ENCODE measurements around the gene KHDRBS2. TPM values are rescaled to one million over a fixed set of nuclear protein-coding genes. Genes with fewer than 3 reads are reported as not detected.

KHDRBS2 gene
- total RNA-seq, 1 experiment from 2014 or later, result not detected

GRCh38 chr6:61949971-61950370 lies 336.1 kb downstream of the KHDRBS2 start:
- Mint-ChIP-seq H3K27ac (ENCODE audit: low read depth, unreplicated experiment) (no peak overlapping the region), H3K9me3 (ENCODE audit: unreplicated experiment) (no peaks in the 10 kb centered on the region), H3K4me3 (ENCODE audit: unreplicated experiment) (no peak overlapping the region), H3K27me3 (ENCODE audit: insufficient read depth, unreplicated experiment) (peaks cover 20% of the 10 kb centered on the region), H3K4me1 (ENCODE audit: insufficient read depth, unreplicated experiment) (no peaks in the 10 kb centered on the region), H3K36me3 (ENCODE audit: insufficient read depth, unreplicated experiment) (no peaks in the 10 kb centered on the region)
- TF ChIP-seq, protein P1, sequence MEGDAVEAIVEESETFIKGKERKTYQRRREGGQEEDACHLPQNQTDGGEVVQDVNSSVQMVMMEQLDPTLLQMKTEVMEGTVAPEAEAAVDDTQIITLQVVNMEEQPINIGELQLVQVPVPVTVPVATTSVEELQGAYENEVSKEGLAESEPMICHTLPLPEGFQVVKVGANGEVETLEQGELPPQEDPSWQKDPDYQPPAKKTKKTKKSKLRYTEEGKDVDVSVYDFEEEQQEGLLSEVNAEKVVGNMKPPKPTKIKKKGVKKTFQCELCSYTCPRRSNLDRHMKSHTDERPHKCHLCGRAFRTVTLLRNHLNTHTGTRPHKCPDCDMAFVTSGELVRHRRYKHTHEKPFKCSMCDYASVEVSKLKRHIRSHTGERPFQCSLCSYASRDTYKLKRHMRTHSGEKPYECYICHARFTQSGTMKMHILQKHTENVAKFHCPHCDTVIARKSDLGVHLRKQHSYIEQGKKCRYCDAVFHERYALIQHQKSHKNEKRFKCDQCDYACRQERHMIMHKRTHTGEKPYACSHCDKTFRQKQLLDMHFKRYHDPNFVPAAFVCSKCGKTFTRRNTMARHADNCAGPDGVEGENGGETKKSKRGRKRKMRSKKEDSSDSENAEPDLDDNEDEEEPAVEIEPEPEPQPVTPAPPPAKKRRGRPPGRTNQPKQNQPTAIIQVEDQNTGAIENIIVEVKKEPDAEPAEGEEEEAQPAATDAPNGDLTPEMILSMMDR (IDR thresholded peaks at IDR 0.05; ENCODE audit: unreplicated experiment), result no peak
- intact Hi-C loops (cut with micrococcal nuclease), result no loop called here
- no peak for DNase-seq (ENCODE audit: unreplicated experiment)
- no TSS peak for BruUV-seq (replicated peaks)
- ChIA-PET CTCF (no interaction called here), POLR2A (no interaction called here)

DNA sequence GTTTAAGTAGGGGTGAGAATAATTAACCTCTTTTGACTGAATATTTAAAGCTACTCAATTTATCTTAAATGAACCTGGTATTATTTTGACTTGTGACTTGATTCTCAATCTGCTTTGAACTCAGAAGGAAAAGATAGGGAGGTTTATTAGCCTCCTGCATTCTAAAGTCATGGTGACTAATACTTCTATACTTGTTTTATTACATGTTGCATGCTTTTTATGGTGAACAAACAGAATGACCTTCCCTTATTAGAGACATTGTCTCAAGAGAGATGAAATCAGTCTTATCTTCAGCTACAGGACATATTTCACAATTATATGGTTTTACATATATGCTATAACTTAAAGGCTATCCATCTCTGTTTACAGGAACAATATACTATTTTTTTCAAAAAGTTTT lies 336.9 kb downstream of the KHDRBS2 start:
- no peak for DNase-seq (ENCODE audit: unreplicated experiment)
- H3K4me1 Mint-ChIP-seq (ENCODE audit: insufficient read depth, unreplicated experiment), result no peaks in the 10 kb centered on the region
- H3K9me3 Mint-ChIP-seq (ENCODE audit: unreplicated experiment), result no peaks in the 10 kb centered on the region
- no peak overlapping the region for H3K4me3 Mint-ChIP-seq (ENCODE audit: unreplicated experiment)
- H3K27me3 Mint-ChIP-seq (ENCODE audit: insufficient read depth, unreplicated experiment), result peaks cover 20% of the 10 kb centered on the region
- no TSS peak for BruUV-seq (replicated peaks)
- no peaks in the 10 kb centered on the region for H3K36me3 Mint-ChIP-seq (ENCODE audit: insufficient read depth, unreplicated experiment)
- TF ChIP-seq, protein P1 (IDR thresholded peaks at IDR 0.05; ENCODE audit: unreplicated experiment), result no peak
- POLR2A ChIA-PET, result no interaction called here
- intact Hi-C loops (cut with micrococcal nuclease), result no loop called here
- no peak overlapping the region for H3K27ac Mint-ChIP-seq (ENCODE audit: low read depth, unreplicated experiment)
- CTCF ChIA-PET, result interaction anchor here (1.4 kb wide), 1 partner anchor 13 kb away, joined by 4 read pairs; no protein-coding TSS in a partner anchor

DNA sequence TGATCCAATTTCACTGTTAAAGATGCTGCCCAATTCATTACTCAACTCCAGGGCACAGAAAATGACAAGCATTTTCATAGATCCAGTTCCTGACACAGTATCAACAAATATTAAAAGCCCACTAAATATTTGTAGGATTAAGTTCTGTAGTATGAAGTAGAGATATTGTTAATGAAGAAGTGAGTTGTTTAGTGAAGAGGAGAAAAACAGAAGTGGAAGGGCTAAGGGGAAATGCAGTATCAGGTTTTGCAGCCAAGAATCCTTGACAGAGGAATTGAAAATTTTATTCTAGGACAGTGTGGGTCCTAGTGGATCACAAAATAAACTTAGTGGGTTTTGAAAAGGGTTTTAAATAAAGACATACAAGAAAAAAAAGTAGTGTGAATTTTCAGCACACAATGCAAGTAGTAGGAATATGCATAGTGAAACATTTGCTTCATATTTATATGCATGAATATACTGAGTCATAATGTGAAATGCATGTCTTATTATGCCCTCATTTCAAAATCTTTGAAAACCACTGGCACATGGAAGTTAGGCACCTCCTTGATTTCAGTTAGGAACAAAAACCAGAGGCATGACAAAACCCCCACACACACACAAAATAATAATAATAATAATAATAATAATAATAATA lies 338.6 kb downstream of the KHDRBS2 start:
- H3K4me1 Mint-ChIP-seq (ENCODE audit: insufficient read depth, unreplicated experiment), result peaks cover 8% of the 10 kb centered on the region
- H3K27me3 Mint-ChIP-seq (ENCODE audit: insufficient read depth, unreplicated experiment), result peaks cover 20% of the 10 kb centered on the region
- DNase-seq (ENCODE audit: unreplicated experiment), result no peak
- H3K9me3 Mint-ChIP-seq (ENCODE audit: unreplicated experiment), result no peaks in the 10 kb centered on the region
- intact Hi-C loops (cut with micrococcal nuclease), result no loop called here
- no TSS peak for BruUV-seq (replicated peaks)
- no peak overlapping the region for H3K27ac Mint-ChIP-seq (ENCODE audit: low read depth, unreplicated experiment)
- ChIA-PET POLR2A (no interaction called here), CTCF (interaction anchor here (1.4 kb wide), 1 partner anchor 15 kb away, joined by 4 read pairs; no protein-coding TSS in a partner anchor)
- no peaks in the 10 kb centered on the region for H3K36me3 Mint-ChIP-seq (ENCODE audit: insufficient read depth, unreplicated experiment)
- no peak overlapping the region for H3K4me3 Mint-ChIP-seq (ENCODE audit: unreplicated experiment)
- TF ChIP-seq, protein P1 (IDR thresholded peaks at IDR 0.05; ENCODE audit: unreplicated experiment), result no peak

- no TSS peak for BruUV-seq (replicated peaks)
- DNase-seq (ENCODE audit: unreplicated experiment), result no peak
- H3K27ac Mint-ChIP-seq (ENCODE audit: low read depth, unreplicated experiment), result no peak overlapping the region
- H3K27me3 Mint-ChIP-seq (ENCODE audit: insufficient read depth, unreplicated experiment), result peaks cover under 1% of the 10 kb centered on the region
- no peak overlapping the region for H3K4me3 Mint-ChIP-seq (ENCODE audit: unreplicated experiment)
- CTCF ChIA-PET, result no interaction called here
- POLR2A ChIA-PET, result no interaction called here
- intact Hi-C loops (cut with micrococcal nuclease), result no loop called here
- no peaks in the 10 kb centered on the region for H3K9me3 Mint-ChIP-seq (ENCODE audit: unreplicated experiment)
- peaks cover 15% of the 10 kb centered on the region for H3K4me1 Mint-ChIP-seq (ENCODE audit: insufficient read depth, unreplicated experiment)
- no peaks in the 10 kb centered on the region for H3K36me3 Mint-ChIP-seq (ENCODE audit: insufficient read depth, unreplicated experiment)
- TF ChIP-seq, protein P1 (IDR thresholded peaks at IDR 0.05; ENCODE audit: unreplicated experiment), result no peak
These were observed 345.1 kb downstream of the KHDRBS2 start for GRCh38 chr6:61940919-61941318.
